OCI-M1 (cell line): Measurements from ENCODE around the gene SPAG9.
"Not testable (repeated sequence)": the region's sequence is repeated elsewhere in the genome, so short reads cannot be mapped to it uniquely, and the experiment has no call there.

ENCODE experiments used
- DNase-seq: peaks from one replicate; lab custom pipeline; 2025; lab: John Stamatoyannopoulos, UW

The SPAG9 gene

DNA sequence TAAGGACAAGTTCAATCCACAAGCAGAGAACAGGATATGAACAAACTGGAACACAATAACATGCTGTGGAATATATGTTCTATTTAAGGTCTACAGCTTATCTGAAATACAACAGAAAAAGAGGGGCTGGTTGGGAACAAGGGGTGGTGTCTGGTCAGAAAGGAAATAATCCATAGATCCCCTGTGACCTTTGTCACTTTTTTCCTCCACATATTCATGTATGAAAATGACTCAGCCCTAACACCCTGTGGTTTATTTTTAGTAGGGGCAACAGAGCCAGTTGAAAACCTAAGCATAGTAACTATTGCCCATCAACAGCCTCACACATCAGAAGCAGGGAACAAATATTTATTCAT is 12.3 kb upstream of the SPAG9 start:
- DNase-seq, result peak; percentile 32

DNA sequence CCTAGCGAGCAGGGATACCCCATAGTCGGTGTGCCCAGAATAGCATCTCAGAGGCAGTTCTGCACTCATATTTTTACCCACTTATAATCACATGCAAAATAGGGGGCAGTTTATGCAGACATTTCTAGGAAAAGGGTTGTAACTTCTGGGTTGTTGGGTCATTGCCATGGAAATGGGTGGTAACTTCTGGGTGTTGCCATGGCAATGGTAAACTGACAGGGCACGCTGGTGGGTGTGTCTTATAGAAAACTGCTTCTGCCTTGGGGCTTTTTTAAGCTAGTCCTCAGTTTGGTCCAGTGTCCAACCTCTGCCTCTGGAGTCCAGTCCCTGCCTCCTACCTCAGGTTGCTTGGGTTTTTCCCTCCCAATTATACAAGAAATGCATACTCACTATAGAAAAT is 7.4 kb upstream of the SPAG9 start:
- peak; percentile 63 for DNase-seq

DNA sequence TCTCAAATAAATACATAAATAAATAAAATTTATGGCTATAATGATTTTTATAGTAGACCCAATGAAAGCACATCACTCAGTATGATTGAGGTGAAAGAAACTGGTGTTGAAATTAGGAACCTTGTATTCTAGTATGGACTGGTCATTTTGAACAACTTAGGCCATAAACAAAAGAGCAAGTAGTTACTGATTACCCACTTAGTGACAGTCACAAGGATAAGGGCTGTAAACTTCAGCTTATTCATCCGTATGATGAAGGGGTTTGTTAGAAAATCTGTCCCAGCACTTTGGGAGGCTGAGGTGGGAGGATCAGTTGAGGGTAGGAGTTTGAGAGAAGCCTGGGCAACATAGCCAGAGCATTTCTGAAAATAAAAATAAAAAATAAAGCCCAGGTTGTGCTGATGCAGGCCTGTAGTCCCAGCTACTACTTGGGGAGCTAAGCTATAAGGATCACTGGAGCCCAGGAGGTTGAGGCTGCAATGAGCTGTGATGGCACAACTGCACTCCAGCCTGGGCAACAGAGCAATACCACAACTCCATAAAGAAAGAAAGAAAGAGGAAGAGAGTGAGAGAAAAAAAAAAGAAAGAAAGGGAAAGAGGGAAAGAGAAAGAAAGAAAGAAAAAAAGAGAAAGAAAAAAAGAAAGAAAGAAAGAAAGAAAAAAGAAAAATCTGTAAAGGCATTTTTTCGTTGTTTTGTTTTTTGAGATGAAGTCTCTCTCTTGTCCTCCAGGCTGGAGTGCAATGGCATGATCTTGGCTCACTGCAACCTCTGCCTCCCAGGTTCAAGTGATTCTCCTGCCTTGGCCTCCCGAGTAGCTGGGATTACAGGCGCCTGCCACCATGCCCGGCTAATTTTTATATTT is 4.2 kb upstream of the SPAG9 start:
- no peak for DNase-seq

DNA sequence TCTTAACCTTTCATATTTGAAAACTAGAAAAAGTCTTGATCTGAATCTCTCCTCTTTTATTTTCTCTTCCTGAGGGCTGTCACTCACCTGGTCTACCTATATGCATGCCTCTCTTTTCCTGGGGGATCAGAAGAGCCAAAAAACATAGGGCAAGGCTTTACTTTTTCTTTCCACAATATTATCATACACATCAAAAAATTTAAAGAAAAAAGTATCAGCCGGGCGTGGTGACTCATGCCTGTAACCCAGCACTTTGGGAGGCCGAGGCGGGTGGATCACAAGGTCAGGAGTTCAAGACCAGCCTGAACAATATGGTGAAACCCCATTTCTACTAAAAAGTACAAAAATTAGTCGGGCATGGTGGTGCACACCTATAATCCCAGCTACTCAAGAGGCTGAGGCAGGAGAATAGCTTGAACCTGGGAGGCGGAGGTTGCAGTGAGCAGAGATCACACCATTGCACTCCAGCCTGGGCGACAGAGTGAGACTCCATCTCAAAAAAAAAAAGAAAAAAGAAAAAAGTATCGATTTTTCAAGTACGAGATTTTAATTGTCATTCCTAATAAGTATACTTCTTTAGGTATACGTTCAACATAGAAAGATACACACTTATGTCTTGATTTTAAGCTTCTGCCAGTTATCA is 1.9 kb upstream of the SPAG9 start:
- DNase-seq, result not testable (repeated sequence)

DNA sequence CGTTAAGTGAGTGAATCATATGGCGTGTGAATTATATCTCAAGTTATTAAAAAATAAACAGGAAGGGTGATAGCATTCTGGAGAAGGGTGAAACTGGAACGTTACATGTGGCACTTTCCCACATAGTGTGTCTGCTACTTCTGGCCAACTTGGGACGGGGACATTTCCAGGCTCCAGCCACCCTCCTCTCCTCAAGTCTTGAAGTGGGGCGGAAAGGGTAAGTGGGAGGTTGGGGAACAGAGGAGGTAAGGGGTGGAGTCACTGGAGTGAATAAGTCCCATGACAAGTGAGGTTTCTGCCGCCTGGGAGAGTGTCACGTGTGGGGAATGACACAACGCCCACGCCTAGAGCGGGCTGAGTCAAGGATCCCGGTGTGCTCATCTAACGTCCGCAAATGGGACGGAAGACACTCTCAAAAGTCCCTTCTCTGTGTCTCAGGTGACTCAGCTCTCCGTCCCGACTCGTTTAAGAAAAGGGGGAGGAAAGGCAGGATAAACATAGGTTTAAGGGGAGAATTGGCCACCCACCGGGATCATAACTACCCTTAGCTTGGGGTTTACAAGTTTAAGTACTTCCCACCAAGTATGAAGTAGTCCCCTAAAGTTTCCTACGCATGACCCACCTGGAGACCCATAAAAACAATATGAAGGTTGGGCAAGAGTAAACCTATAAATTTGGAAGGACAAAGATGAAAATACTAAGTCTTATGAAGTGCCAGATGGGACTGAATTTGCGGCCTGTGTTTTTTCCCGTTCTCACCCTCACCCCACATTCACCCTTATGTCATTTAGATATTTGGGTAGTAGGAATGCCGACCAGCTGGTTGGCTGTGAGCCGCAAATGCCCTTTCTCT is 1.2 kb upstream of the SPAG9 start:
- DNase-seq, result peak; percentile 97

DNA sequence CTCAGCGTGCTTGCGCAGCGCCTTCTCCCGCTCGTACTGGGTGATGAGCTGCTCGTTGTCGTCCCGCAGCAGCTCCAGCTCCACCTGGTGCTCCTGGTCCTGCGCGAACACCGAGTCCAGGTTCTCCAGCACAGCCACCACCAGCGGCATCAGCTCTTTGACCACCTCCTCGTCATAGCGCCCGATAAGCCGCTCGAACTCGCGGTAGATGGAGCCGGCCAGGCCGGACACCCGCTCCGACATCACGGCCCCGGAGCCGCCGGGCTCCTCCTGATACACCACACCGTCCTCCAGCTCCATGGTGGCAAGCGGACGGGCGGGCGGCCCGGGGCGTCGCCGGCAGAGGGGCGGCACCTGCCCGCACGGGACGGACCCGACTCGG is 320 bp downstream of the SPAG9 start:
- peak; percentile 62 for DNase-seq

DNA sequence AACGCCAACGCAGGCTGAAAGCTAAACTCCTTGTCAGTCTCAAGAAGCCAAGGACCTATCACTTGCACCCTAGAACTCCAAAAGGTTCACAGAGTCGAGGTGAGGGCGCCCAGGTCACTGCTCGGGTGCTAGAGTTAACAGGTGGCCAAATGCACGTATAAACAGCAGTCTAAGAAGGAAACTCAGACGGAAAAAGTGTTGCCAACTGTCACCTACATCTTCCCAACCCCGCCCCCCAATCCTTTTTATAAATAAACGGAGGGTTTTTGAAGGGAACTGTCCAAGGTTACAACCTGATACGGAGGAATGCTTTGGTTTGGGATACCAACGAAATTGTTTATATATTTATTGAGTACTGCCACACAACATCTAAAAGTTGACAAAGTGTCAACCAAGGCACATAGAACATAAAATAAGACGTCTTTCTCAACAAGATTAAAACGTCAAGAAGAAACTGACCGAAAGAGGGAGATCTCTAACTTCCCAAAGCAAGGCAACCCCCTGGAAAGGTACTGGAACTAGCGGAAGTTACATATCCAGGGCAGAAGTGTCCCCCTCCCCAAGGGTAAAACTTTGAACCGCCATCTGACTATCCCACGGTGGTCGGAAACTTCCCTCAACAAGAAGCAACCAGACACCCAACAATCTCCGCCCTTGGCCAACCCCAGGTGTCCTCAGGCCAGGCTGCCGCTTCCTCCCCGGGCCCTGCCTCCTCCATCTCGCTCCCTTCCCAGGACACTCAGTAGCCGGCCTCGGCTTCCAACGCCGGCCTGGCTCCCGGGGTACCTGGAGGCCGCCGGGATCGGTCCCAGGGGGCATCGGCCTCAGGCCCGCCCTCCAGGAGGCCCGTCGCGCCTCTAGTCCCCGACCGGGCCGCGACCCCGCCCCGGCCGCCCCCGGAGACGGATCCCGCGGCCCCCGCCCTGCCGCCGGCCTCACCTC is 982 bp downstream of the SPAG9 start:
- DNase-seq, result peak; percentile 80

DNA sequence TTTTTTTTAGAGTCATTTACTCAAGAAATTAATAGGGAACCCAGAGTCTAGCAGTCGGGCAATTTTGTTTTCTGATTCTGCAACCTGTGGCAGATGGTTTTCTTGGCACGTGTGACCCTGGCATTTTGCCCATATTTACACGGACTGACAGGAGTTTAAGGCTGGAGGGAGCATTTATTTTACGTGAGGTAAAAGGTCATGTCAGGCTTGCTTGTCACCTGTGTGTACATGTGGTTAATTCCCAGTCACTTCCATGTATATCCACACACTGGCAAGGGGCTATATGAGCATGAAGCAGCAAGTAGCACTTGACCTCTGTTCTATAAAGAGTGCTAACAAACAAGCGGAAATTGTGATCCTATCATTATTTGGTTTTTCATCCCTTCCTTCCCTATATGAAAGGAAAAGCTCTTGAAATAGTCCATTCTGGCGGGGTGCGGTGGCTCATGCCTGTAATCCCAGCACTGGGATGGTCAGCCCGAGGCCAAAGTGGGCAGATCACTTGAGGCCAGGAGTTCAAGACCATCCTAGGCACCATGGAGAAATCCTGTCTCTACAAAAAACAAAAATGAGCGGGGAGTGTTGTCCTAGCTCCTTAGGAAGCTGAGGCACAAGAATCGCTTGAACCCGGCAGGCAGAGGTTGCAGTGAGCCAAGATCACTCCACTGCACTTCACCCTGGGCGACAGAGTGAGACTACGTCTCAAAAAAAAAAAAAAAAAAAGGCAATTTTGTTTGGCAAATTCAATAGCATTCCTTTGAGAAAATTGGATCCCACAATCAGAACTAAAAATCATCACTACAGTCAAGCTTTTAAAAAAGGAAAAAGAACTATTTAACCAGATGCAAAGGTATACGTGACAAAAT is 2.1 kb downstream of the SPAG9 start:
- no peak for DNase-seq

DNA sequence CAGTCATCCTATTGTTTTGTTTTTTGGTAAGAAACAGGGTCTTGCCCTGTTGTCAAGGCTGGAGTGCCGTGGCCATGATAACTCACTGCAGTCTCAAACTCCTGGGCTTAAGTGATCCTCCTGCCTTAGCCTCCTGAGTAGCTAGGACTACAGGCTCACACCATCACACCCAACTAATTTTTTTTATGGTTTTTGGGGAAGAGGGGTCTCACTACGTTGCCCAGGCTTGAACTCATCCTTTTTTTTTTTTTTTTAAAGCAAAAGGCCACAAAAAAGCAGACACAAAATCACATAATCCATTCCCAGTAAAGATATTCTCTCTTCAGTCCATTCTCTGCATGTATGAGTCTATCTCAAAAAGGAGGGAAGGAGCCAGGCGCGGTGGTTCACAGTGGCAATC is 5.5 kb downstream of the SPAG9 start:
- DNase-seq, result no peak

DNA sequence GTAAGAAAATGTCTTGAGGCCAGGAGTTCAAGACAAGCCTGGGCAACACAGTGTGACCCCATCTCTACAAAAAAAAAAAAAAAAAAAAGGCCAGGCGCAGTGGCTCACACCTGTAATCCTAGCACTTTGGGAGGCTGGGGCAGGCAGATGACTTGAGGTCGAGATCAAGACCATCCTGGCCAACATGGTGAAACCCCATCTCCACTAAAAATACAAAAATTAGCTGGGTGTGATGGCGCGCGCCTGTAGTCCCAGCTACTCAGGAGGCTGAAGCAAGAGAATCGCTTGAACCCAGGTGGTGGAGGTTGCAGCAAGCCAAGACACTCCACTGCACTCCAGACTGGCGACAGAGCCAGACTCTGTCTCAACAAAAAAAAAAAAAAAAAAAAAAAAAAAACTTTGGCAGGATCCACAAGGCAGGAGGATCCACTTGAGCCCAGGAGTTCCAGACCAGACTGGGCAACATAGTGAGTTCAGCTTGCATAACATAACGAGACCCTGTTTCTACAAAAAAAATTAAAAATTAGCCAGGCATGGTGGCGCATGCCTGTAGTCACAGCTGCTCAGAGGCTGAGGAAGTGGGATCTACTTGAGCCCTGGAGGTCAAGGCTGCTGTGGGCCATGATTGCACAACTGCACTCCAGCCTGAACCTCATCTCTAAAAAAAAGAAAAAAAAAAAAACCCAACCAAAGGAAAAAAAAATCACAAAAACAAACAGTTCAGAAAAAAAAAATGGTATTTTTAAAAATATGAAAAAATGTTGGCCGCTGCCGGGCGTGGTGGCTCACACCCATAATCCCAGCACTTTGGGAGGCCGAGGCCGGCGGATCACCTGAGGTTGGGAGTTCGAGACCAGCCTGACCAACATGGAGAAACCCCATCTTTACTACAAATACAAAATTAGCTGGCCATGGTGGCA is 8.1 kb downstream of the SPAG9 start:
- DNase-seq, result not testable (repeated sequence)

DNA sequence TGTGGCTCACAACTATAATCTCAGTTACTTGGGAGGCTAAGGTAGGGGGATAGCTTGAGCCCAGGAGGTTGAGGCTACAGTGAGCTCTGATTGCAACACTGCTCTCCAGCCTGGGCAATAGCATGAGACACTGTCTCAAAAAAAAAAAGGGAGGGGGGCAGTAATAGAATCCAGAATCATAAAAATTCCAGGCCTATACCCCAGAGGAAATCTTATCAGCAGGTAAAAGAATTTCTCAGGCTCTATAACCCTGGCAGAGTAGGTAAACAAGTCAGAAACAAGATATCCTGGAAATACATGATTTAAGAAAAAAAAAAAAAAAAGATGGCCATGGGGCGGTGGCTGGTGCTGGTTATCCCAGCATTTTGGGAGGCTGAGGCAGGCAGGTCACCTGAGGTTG is 12.9 kb downstream of the SPAG9 start:
- no peak for DNase-seq

DNA sequence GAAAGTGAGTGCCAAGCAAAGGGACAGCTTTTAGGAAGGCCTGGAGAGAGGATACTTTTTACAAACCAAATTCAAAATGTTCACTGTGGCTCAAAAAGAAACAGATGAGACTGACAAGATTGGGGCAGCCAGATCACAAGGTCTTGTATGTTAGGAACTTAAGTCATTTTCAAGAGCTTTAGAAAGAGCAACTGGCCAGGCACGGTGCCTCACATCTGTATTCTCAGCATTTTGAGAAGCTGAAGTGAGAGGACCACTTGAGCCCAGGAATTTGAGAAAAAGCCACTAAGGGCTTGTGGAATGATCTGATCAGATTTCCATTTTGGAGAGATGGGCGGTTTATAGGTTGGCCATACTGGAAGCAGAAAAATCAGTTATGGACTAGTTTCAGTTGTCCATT is 17.2 kb downstream of the SPAG9 start:
- DNase-seq, result no peak

DNA sequence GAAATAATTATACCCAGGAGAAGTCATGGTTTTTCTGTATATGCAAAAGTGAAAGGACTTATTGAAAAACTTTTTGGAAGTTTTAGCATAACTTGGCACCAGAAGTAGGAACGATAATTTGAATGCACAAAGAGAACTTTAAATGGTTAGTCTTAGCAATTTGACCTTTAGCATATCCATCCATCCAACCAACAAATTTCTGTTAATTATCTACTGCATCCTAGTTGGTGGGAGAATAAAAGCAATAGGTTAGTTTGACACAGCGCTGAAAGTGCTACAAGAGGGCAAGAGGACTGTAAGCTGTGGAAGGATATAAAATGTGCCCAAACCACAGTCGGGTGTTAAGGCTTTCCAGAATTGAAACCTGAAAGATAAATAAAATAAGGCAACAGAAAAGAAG is 17.6 kb downstream of the SPAG9 start:
- no peak for DNase-seq

DNA sequence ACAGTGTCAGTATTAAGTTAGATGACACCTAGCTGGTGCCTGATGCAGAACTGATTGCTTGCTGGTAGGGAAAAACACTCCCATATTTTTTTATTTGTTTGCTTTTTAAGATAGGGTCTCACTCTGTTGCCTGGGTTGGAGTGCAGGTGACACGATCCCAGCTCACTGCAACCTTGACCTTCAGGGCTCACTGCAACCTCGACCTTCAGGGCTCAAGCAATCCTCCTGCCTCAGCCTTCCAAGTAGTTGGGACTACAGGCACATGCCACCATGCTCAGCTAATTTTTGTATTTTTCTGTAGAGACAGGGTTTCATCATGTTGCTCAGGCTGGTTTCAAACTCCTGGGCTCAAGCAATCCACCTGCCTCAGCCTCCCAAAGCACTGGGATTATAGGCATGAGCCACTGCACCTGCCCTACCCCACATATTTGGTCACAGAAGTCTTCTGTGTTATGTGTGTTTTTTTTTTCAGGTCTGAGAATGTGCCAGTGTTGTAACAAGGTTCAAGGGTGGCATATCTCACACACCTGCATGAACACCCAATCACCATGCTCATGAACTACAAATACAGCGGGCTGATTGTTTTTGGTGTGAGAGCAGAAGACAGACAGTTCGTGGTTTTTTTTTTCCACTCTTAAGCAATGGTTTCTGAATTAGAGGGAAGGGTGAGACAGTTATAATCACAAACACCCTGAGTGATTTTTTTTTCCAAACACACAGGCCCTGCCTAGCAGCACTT is 22.8 kb downstream of the SPAG9 start:
- no peak for DNase-seq

DNA sequence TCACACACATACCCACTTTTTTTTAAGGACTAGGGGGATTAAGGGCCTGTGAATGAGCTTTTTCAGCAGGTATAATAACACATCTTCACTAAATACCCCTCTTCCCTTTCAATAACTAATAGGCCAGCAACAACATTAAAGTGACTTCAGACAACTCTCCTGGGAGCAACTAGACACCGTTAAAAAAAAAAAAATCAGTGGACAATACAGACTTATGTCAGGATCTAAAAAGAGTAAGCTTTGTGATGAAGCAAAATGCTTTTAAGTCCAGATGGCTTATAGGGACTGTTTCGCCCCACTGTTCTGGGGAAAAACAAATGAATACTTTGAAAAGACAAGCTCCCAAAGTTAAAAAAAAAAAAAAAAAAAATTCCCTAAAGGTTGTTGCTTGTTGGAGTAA is 29.0 kb downstream of the SPAG9 start:
- no peak for DNase-seq

DNA sequence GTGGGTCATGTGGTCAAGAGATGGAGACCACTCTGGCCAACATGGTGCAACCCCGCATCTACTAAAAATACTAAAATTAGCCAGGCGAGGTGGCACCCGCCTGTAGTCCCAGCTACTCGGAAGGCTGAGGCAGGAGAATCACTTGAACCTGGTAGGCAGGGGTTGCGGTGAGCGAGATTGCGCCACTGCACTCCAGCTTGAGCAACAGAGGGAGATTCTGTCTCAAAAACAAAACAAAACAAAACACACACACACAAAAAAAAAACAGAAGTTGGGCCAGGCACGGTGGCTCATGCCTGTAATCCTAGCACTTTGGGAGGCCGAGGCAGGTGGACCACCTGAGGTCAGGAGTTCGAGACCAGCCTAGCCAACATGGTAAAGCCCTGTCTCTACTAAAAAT is 31.8 kb downstream of the SPAG9 start:
- DNase-seq, result not testable (repeated sequence)

DNA sequence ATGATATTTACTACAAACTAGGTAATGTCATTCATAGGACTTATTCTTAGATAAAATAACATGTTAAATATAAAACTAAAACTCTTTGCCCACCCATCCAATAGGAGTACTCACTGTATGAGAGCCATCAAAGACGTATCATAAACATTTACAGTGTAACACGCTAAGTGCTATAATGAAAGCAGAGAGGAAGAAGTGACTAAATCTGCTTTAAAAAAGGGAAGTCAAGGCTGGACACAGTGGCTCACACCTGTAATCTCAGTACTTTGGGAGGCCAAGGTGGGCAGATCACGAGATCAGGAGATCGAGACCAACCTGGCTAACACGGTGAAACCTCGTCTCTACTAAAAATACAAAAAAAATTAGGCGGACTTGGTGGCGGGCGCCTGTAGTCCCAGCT is 32.4 kb downstream of the SPAG9 start:
- DNase-seq, result no peak

DNA sequence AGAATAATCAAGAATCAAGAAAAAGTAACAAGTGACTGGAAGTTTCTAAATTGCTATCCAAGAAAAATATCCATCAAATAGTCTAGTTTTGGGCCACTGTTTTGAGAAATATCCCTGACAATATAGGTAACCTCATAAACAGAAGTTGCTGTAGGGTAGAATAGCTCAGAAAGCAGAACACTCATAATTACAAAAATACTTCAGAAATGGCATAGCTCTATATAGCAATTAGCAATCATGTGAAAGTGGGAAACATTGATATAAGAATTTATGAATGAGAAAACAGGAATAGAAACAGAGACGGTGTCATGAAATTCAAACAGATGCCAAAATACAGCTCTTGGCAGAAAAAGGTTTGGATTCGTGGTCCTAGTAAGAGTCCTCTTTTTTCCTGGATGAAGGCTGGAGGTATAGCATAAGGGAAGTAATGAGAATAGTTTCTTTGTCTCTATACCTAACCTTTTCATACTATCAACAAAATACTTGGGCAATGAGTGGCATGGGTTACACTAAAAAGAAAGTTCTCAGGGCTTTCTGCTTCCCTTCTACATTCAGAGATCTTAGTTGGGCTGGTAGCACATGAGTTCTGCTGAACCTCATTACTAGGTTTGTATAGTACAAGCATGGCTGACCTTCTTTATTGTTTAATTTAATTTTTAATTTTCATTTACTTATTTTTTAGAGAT is 33.5 kb downstream of the SPAG9 start:
- DNase-seq, result no peak
